RPMI7951 (cell line): Measurements from ENCODE around the gene GDAP1L1. TPM values are rescaled to one million over a fixed set of nuclear protein-coding genes. Genes with fewer than 3 reads are reported as not detected.

ENCODE experiments used
- DNase-seq: peaks from one replicate; pipeline ENCODE4 v3.0.0-alpha.2; 2012; ENCODE audit warnings: low read depth
- total RNA-seq: library from RNA; depleted of rRNA; stranded (reverse); fragments of >200 nt; shearing (Covaris generic); gene quantifications from 2 replicates; pipeline ENCODE4 v1.2.3, GENCODE V29; 2014; rRNA removed

The GDAP1L1 gene
- total RNA-seq, result not detected in 2 replicates

GRCh38 chr20:44247131-44247571 lies at the start of gene GDAP1L1:
GDAP1L1 (plus strand) TSS chr20:44247308; CDS start chr20:44247335, 27 bp downstream.
- DNase-seq, result no peak

- no peak for DNase-seq
Observed at GRCh38 chr20:44198872-44199271, 48.2 kb upstream of the GDAP1L1 start.

- DNase-seq, result no peak
Observed at GRCh38 chr20:44199877-44200276, 47.2 kb upstream of the GDAP1L1 start.

- DNase-seq, result no peak
Observed at GRCh38 chr20:44200371-44200770, 46.7 kb upstream of the GDAP1L1 start.

- no peak for DNase-seq
Observed at GRCh38 chr20:44200983-44201382, 46.1 kb upstream of the GDAP1L1 start.

- peak; percentile 82 for DNase-seq
Observed at GRCh38 chr20:44203161-44203560, 43.9 kb upstream of the GDAP1L1 start.

GRCh38 chr20:44204156-44204831 lies 42.8 kb upstream of the GDAP1L1 start:
- peak; percentile 96 for DNase-seq

GRCh38 chr20:44204832-44205215 lies 42.3 kb upstream of the GDAP1L1 start:
- DNase-seq, result no peak

- no peak for DNase-seq
Observed at GRCh38 chr20:44206132-44206531, 41.0 kb upstream of the GDAP1L1 start.

GRCh38 chr20:44207126-44207723 lies 39.9 kb upstream of the GDAP1L1 start:
- no peak for DNase-seq

- DNase-seq, result no peak
Observed at GRCh38 chr20:44208165-44208564, 38.9 kb upstream of the GDAP1L1 start.

- DNase-seq, result no peak
Observed at GRCh38 chr20:44208770-44209169, 38.3 kb upstream of the GDAP1L1 start.

- DNase-seq, result peak; percentile 43
Observed at GRCh38 chr20:44209686-44210405, 37.3 kb upstream of the GDAP1L1 start.

GRCh38 chr20:44210406-44211176 lies 36.5 kb upstream of the GDAP1L1 start, which contains the start of gene OSER1:
OSER1 (minus strand) TSS chr20:44210771; CDS start chr20:44206957, 3,814 bp downstream.
- peak; percentile 99 for DNase-seq

- DNase-seq, result peak; percentile 67
Observed at GRCh38 chr20:44211177-44212039, 35.7 kb upstream of the GDAP1L1 start.

GRCh38 chr20:44212792-44213191 lies 34.3 kb upstream of the GDAP1L1 start:
- no peak for DNase-seq

- DNase-seq, result peak; percentile 72
Observed at GRCh38 chr20:44215125-44215524, 32.0 kb upstream of the GDAP1L1 start.

GRCh38 chr20:44217342-44218092 lies 29.6 kb upstream of the GDAP1L1 start:
- peak; percentile 70 for DNase-seq

- DNase-seq, result no peak
Observed at GRCh38 chr20:44218446-44218845, 28.7 kb upstream of the GDAP1L1 start.

- no peak for DNase-seq
Observed at GRCh38 chr20:44219170-44219730, 27.9 kb upstream of the GDAP1L1 start.
